IPS-20b (cell line): ENCODE measurements around the gene UNCX.
"Not testable (repeated sequence)": the region's sequence is repeated elsewhere in the genome, so short reads cannot be mapped to it uniquely, and the experiment has no call there.

Experiments used
- H3K27ac ChIP-seq: one replicate; pipeline ENCODE4 v1.5.1; 2013; ENCODE audit warnings: low read length
- H3K27me3 ChIP-seq: 2 replicates; pipeline ENCODE4 v1.6.1; 2013; ENCODE audit warnings: mild to moderate bottlenecking, low read length, inconsistent platforms; ENCODE audit not compliant: insufficient read depth
- H3K36me3 ChIP-seq: 2 replicates; pipeline ENCODE4 v1.6.1; 2013; ENCODE audit warnings: low read depth, mild to moderate bottlenecking, inconsistent platforms, low read length, moderate library complexity; ENCODE audit not compliant: insufficient read depth
- H3K4me1 ChIP-seq: 2 replicates; pipeline ENCODE4 v1.6.1; 2013; ENCODE audit warnings: mild to moderate bottlenecking, control low read depth, inconsistent platforms, low read length, moderate library complexity; ENCODE audit not compliant: insufficient read depth
- H3K4me3 ChIP-seq: 2 replicates; pipeline ENCODE4 v1.5.1; 2013; ENCODE audit warnings: mild to moderate bottlenecking, low read length, inconsistent platforms
- H3K9ac ChIP-seq: 2 replicates; pipeline ENCODE4 v1.6.1; 2013; ENCODE audit warnings: low read depth, mild to moderate bottlenecking, inconsistent platforms, low read length, moderate library complexity
- H3K9me3 ChIP-seq: 2 replicates; pipeline ENCODE4 v1.6.1; 2013; ENCODE audit warnings: mild to moderate bottlenecking, low read depth, low read length, inconsistent platforms; ENCODE audit not compliant: insufficient read depth

UNCX gene

GRCh38 chr7:1257863-1258262 lies 25.2 kb downstream of the UNCX start:
- no peak overlapping the region for H3K4me3 ChIP-seq
- peaks cover 12% of the 10 kb centered on the region for H3K27me3 ChIP-seq
- H3K9ac ChIP-seq = no peak overlapping the region

DNA sequence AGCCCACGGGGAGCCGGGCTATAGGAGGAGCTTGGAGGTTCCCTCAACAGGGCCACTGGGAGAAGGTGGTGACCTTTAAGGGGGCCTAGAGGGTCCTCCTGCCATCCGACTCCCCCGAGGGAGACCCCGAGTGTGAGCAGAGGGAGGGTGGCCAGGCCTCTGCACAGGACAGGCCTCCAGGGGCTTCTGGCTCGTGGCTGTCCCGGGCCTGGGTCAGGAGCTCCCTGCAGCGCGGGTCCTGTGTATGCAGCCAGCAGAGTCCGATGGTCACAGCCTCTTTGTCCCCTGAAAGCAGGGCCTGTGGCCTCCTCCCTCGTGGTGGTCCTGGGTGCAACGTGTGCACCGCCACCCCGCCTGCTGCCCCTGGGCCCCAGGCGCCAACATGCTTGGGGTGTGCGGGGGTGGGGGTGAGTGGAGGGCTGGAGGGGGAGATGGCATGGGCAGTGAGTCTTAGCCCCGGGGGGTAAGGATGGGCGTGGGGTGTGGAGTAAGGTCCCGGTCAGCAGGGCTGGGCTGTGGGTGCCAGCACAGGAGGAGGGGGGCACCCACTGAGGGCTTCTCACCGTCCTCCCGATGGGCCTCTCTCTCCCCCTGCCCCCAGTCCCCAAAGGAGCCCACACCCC lies 27.1 kb downstream of the UNCX start:
- H3K9ac ChIP-seq = no peak overlapping the region
- no peaks in the 10 kb centered on the region for H3K36me3 ChIP-seq
- no peaks in the 10 kb centered on the region for H3K4me1 ChIP-seq
- H3K27me3 ChIP-seq = peaks cover 9% of the 10 kb centered on the region
- no peak overlapping the region for H3K4me3 ChIP-seq
- H3K9me3 ChIP-seq = no peaks in the 10 kb centered on the region
- no peak overlapping the region for H3K27ac ChIP-seq

More at GRCh38 chr7:1257863-1258262, 25.2 kb downstream of the UNCX start:
- H3K27ac ChIP-seq = no peak overlapping the region
- H3K36me3 ChIP-seq = no peaks in the 10 kb centered on the region
- H3K4me1 ChIP-seq = no peaks in the 10 kb centered on the region
- H3K9me3 ChIP-seq = no peaks in the 10 kb centered on the region

- H3K9ac ChIP-seq = no peak overlapping the region
- no peaks in the 10 kb centered on the region for H3K9me3 ChIP-seq
- H3K36me3 ChIP-seq = no peaks in the 10 kb centered on the region
- no peak overlapping the region for H3K4me3 ChIP-seq
- H3K27me3 ChIP-seq = peaks cover 5% of the 10 kb centered on the region
- no peak overlapping the region for H3K27ac ChIP-seq
- no peaks in the 10 kb centered on the region for H3K4me1 ChIP-seq
These were observed 27.6 kb downstream of the UNCX start for GRCh38 chr7:1260244-1260635.

DNA sequence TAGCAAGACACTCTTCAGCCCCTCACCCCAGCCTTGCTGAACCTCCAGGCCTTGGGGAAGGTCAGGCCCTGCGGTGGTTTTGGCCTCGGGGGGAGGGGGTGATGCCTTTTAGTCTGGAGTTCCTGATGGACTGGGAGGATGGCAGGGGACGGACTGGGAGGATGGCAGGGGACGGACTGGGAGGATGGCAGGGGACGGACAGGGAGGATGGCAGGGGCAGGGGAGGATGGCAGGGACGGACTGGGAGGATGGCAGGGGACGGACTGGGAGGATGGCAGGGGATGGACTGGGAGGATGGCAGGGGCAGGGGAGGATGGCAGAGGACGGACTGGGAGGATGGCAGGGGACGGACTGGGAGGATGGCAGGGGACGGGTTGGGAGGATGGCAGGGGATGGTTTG lies 28.4 kb downstream of the UNCX start:
- not testable (repeated sequence) for H3K27me3 ChIP-seq, H3K9ac ChIP-seq, H3K4me1 ChIP-seq, H3K27ac ChIP-seq, H3K4me3 ChIP-seq, H3K9me3 ChIP-seq, H3K36me3 ChIP-seq

GRCh38 chr7:1262441-1262840 lies 29.8 kb downstream of the UNCX start:
- Histone ChIP-seq H3K9me3 (no peaks in the 10 kb centered on the region), H3K27ac (no peak overlapping the region), H3K4me1 (no peaks in the 10 kb centered on the region), H3K4me3 (no peak overlapping the region), H3K36me3 (no peaks in the 10 kb centered on the region), H3K27me3 (peaks cover 15% of the 10 kb centered on the region), H3K9ac (no peak overlapping the region)

DNA sequence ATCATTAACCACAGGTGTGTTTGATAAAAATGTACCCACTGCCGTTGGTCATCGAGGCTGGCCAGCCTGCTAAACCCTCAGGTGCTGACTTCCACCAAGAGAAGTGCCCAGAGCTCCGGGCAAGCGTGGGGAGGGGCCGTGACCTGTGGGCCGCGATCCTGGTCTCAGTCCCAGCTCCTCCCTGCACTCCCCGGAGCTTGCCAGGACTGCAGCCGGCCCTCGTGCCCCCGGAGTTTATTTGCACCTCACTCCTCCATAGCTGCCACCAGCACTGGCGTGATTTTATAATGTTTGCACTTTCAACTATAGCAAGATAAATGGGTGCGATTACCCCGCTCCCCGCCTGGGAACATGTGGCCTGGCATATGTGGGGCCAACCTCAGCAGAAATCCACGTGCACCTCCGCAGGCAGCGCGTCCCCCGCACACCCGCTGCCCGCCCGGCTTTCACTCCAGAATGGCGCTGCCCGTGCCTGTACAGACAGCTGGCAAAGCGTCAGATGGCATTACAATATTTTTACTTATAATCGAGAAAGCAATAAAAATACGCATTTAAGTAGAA lies 30.8 kb downstream of the UNCX start:
- Histone ChIP-seq H3K27ac (no peak overlapping the region), H3K27me3 (peaks cover 15% of the 10 kb centered on the region), H3K4me1 (no peaks in the 10 kb centered on the region), H3K9ac (no peak overlapping the region), H3K9me3 (no peaks in the 10 kb centered on the region), H3K4me3 (no peak overlapping the region), H3K36me3 (no peaks in the 10 kb centered on the region)

GRCh38 chr7:1264345-1265280 lies 31.9 kb downstream of the UNCX start:
- no peaks in the 10 kb centered on the region for H3K36me3 ChIP-seq
- no peaks in the 10 kb centered on the region for H3K9me3 ChIP-seq
- H3K27ac ChIP-seq = no peak overlapping the region
- H3K9ac ChIP-seq = no peak overlapping the region
- no peaks in the 10 kb centered on the region for H3K4me1 ChIP-seq
- H3K27me3 ChIP-seq = peaks cover 15% of the 10 kb centered on the region
- H3K4me3 ChIP-seq = no peak overlapping the region

GRCh38 chr7:1267016-1267900 lies 34.6 kb downstream of the UNCX start:
- no peak overlapping the region for H3K9ac ChIP-seq
- H3K4me3 ChIP-seq = no peak overlapping the region
- H3K9me3 ChIP-seq = peaks cover 2% of the 10 kb centered on the region; the same call in 1 of the 2 replicates
- no peak overlapping the region for H3K27ac ChIP-seq
- peaks cover 15% of the 10 kb centered on the region for H3K27me3 ChIP-seq
- H3K4me1 ChIP-seq = no peaks in the 10 kb centered on the region
- no peaks in the 10 kb centered on the region for H3K36me3 ChIP-seq

GRCh38 chr7:1268076-1268815 lies 35.6 kb downstream of the UNCX start:
- Histone ChIP-seq H3K9ac (no peak overlapping the region), H3K27ac (no peak overlapping the region), H3K27me3 (peaks cover 15% of the 10 kb centered on the region), H3K4me3 (no peak overlapping the region), H3K4me1 (no peaks in the 10 kb centered on the region), H3K9me3 (peaks cover 2% of the 10 kb centered on the region; the same call in 1 of the 2 replicates), H3K36me3 (no peaks in the 10 kb centered on the region)

GRCh38 chr7:1268866-1269265 lies 36.2 kb downstream of the UNCX start:
- Histone ChIP-seq H3K4me1 (no peaks in the 10 kb centered on the region), H3K4me3 (no peak overlapping the region), H3K9me3 (peaks cover 2% of the 10 kb centered on the region; the same call in 1 of the 2 replicates), H3K27ac (no peak overlapping the region), H3K36me3 (no peaks in the 10 kb centered on the region), H3K27me3 (peaks cover 15% of the 10 kb centered on the region), H3K9ac (no peak overlapping the region)
